Panc1 (cell line): Measurements from ENCODE around the gene SLC13A5. TPM values are rescaled to one million over a fixed set of nuclear protein-coding genes. Genes with fewer than 3 reads are reported as not detected.

Experiments
- ATAC-seq: fragments of 200-7000 bp; cut with Tn5 transposase; 2 replicates; pipeline ENCODE4 v1.9.1; 2020; ENCODE audit warnings: mild to moderate bottlenecking, moderate library complexity
- BruUV-seq: library from RNA; stranded (reverse); fragments of 400-500 nt; replicated peaks from 2 replicates; lab custom pipeline; 2021; lab: Mats Ljungman, UMichigan
- CTCF ChIA-PET: fragments of 300-600 bp; sonication (Branson Sonifier 250); formaldehyde crosslinking; loops from one replicate; lab custom pipeline; 2022; ENCODE audit warnings: antibody characterized with exemption; lab: Charles Lee
- POLR2A ChIA-PET: fragments of 300-600 bp; sonication (Branson Sonifier 250); formaldehyde crosslinking; loops from one replicate; lab custom pipeline; 2022; ENCODE audit warnings: antibody characterized with exemption; lab: Charles Lee
- DNase-seq: peaks from one replicate; pipeline ENCODE4 v3.0.0-alpha.2; 2010; ENCODE audit warnings: low read depth, low spot score
- H3K27ac ChIP-seq: 2 replicates; pipeline ENCODE4 v1.5.1; 2011; ENCODE audit warnings: mild to moderate bottlenecking, low read length, inconsistent platforms
- H3K27me3 ChIP-seq: fragments of 200-500 bp; sonication (Bioruptor generic); 2 replicates; pipeline ENCODE4 v1.6.0; 2014; ENCODE audit warnings: low read length, inconsistent platforms; ENCODE audit not compliant: control insufficient read depth, insufficient read depth
- H3K36me3 ChIP-seq: fragments of 200-500 bp; sonication (Bioruptor generic); 2 replicates; pipeline ENCODE4 v1.5.1; 2014; ENCODE audit warnings: inconsistent platforms, mild to moderate bottlenecking, low read length, moderate library complexity; ENCODE audit not compliant: control insufficient read depth, insufficient read depth
- H3K4me1 ChIP-seq: 2 replicates; pipeline ENCODE4 v1.5.1; 2011; ENCODE audit warnings: inconsistent platforms, mild to moderate bottlenecking, low read length, moderate library complexity; ENCODE audit not compliant: control insufficient read depth, insufficient read depth
- H3K4me3 ChIP-seq, 2 experiments: 2 replicates each; pipeline ENCODE4 v1.5.1; 2011 to 2012; ENCODE audit warnings: low read depth in 2 of 2, low read length in 2 of 2, mild to moderate bottlenecking in 2 of 2, inconsistent platforms in 1 of 2, moderate library complexity in 1 of 2
- H3K9me3 ChIP-seq: fragments of 200-500 bp; sonication (Bioruptor generic); 2 replicates; pipeline ENCODE4 v1.5.1; 2014; ENCODE audit warnings: low read depth, mild to moderate bottlenecking, inconsistent platforms, low read length, moderate library complexity; ENCODE audit not compliant: control insufficient read depth, insufficient read depth
- CTCF ChIP-seq: fragments of 450-650 bp; IDR thresholded peaks from 2 replicates; pipeline ENCODE4 v1.5.1; 2017; ENCODE audit warnings: mild to moderate bottlenecking
- POLR2AphosphoS5 ChIP-seq: IDR thresholded peaks from 2 replicates; pipeline ENCODE4 v1.6.1; 2012; ENCODE audit warnings: mild to moderate bottlenecking, low read depth, low read length, moderate library complexity
- REST ChIP-seq, 2 experiments: IDR thresholded peaks; 2 replicates each; pipeline ENCODE4 v1.6.1; 2011 to 2012; ENCODE audit warnings: low read depth in 2 of 2, control low read depth in 1 of 2, low read length in 1 of 2, mild to moderate bottlenecking in 1 of 2, moderate library complexity in 1 of 2; ENCODE audit not compliant: insufficient read depth in 1 of 2
- SIN3A ChIP-seq: IDR thresholded peaks from 2 replicates; pipeline ENCODE4 v1.6.1; 2012; ENCODE audit warnings: low read depth, mild to moderate bottlenecking, low read length, moderate library complexity, borderline replicate concordance; ENCODE audit not compliant: insufficient read depth
- TCF7L2 ChIP-seq: IDR thresholded peaks from 2 replicates; pipeline ENCODE4 v1.6.1; 2011; ENCODE audit warnings: mild to moderate bottlenecking, low read depth, low read length, inconsistent platforms
- in situ Hi-C: cut with HindIII; loops from 2 replicates; pipeline ENCODE4 v1.10.0; 2016; ENCODE audit warnings: low sequenced_read_pairs, low pct_unique_long_range_greater_than_20kb
- intact Hi-C: fragments of 100-400 bp; cut with micrococcal nuclease; formaldehyde crosslinking; loops from one replicate; pipeline ENCODE4 v1.10.0; 2022; ENCODE audit not compliant: unreplicated experiment
- total RNA-seq: library from RNA; stranded (reverse); gene quantifications from one replicate; pipeline ENCODE4 v1.2.1, GENCODE V29; 2021; ENCODE audit not compliant: unreplicated experiment

Gene SLC13A5
- total RNA-seq, 1 experiment from 2014 or later = 0.26 TPM

GRCh38 chr17:6674586-6674985 is 38.6 kb downstream of the SLC13A5 start:
- in situ Hi-C loops = no loop called here

GRCh38 chr17:6671431-6671830 is 41.7 kb downstream of the SLC13A5 start:
- no peak for TF ChIP-seq TCF7L2
- no peak for TF ChIP-seq SIN3A
- no peak for TF ChIP-seq POLR2AphosphoS5
- no peak for TF ChIP-seq REST (IDR thresholded peaks at IDR 0.05; ENCODE audit: insufficient read depth in 1 of 2, low read depth in 2 of 2, low read length in 1 of 2)
- TF ChIP-seq CTCF = no peak
- Histone ChIP-seq H3K9me3 (no peaks in the 10 kb centered on the region), H3K4me3 (no peak overlapping the region), H3K4me1 (no peaks in the 10 kb centered on the region), H3K27ac (no peak overlapping the region), H3K27me3 (no peaks in the 10 kb centered on the region), H3K36me3 (no peaks in the 10 kb centered on the region)
- in situ Hi-C loops = no loop called here
- BruUV-seq = no TSS peak
- ATAC-seq (no peak), DNase-seq (no peak)
- ChIA-PET CTCF (no interaction called here), POLR2A (no interaction called here)
- intact Hi-C loops = no loop called here

More at GRCh38 chr17:6674586-6674985, 38.6 kb downstream of the SLC13A5 start:
- Histone ChIP-seq H3K36me3 (no peaks in the 10 kb centered on the region), H3K27me3 (peaks cover 5% of the 10 kb centered on the region; the same call in 1 of the 2 replicates), H3K4me3 (no peak overlapping the region), H3K4me1 (no peaks in the 10 kb centered on the region), H3K27ac (no peak overlapping the region), H3K9me3 (no peaks in the 10 kb centered on the region)
- ATAC-seq (no peak), DNase-seq (no peak)
- intact Hi-C loops = no loop called here
- TF ChIP-seq TCF7L2 (no peak), POLR2AphosphoS5 (no peak), CTCF (no peak), SIN3A (no peak)
- ChIA-PET CTCF (no interaction called here), POLR2A (no interaction called here)
- BruUV-seq = no TSS peak
